Trophoblast cell (in vitro differentiated cells and primary cell): ENCODE data around the gene CARD10.
A peak's percentile ranks its signal among the peaks of the same experiment; 100 is the strongest.

Source experiments
- DNase-seq, 2 donors: peaks; one replicate each; pipeline ENCODE4 v3.0.0-alpha.2; 2016
- H2AFZ ChIP-seq: 2 replicates; pipeline ENCODE4 v1.6.1; 2013; ENCODE audit warnings: low read length, moderate library complexity, mild to moderate bottlenecking; ENCODE audit not compliant: insufficient read depth, poor library complexity
- H2AK5ac ChIP-seq: 2 replicates; pipeline ENCODE4 v1.6.1; 2013; ENCODE audit warnings: mild to moderate bottlenecking, low read length
- H2BK120ac ChIP-seq: 2 replicates; pipeline ENCODE4 v1.6.1; 2013; ENCODE audit warnings: low read length, mild to moderate bottlenecking, moderate library complexity; ENCODE audit not compliant: insufficient read depth, poor library complexity
- H2BK12ac ChIP-seq: 2 replicates; pipeline ENCODE4 v1.6.1; 2013; ENCODE audit warnings: mild to moderate bottlenecking, low read length, moderate library complexity
- H2BK5ac ChIP-seq: 2 replicates; pipeline ENCODE4 v1.6.1; 2013; ENCODE audit warnings: low read length, low read depth, moderate library complexity, mild to moderate bottlenecking; ENCODE audit not compliant: poor library complexity
- H3K14ac ChIP-seq: 2 replicates; pipeline ENCODE4 v1.6.1; 2013; ENCODE audit warnings: mild to moderate bottlenecking, low read length
- H3K18ac ChIP-seq: 2 replicates; pipeline ENCODE4 v1.6.1; 2013; ENCODE audit warnings: mild to moderate bottlenecking, low read length
- H3K23ac ChIP-seq: 2 replicates; pipeline ENCODE4 v1.6.1; 2013; ENCODE audit warnings: low read length
- H3K27ac ChIP-seq: 2 replicates; pipeline ENCODE4 v1.5.1; 2013; ENCODE audit warnings: low read depth, mild to moderate bottlenecking, inconsistent platforms, low read length, moderate library complexity
- H3K27me3 ChIP-seq: 2 replicates; pipeline ENCODE4 v1.6.1; 2013; ENCODE audit warnings: inconsistent platforms, mild to moderate bottlenecking, low read length, moderate library complexity; ENCODE audit not compliant: insufficient read depth
- H3K36me3 ChIP-seq, 2 experiments: 1 replicate in 1 of 2; 2 replicates in 1 of 2; pipeline ENCODE4 v1.6.1; 2013; ENCODE audit warnings: low read length in 2 of 2, mild to moderate bottlenecking in 2 of 2, moderate library complexity in 1 of 2; ENCODE audit not compliant: insufficient read depth in 2 of 2, control insufficient read depth in 1 of 2
- H3K4ac ChIP-seq: 2 replicates; pipeline ENCODE4 v1.6.1; 2013; ENCODE audit warnings: low read depth, mild to moderate bottlenecking, low read length, moderate library complexity
- H3K4me1 ChIP-seq, 2 experiments: 1 replicate in 1 of 2; 2 replicates in 1 of 2; pipeline ENCODE4 v1.6.1; 2013; ENCODE audit warnings: low read length in 2 of 2, mild to moderate bottlenecking in 2 of 2, moderate library complexity in 1 of 2; ENCODE audit not compliant: insufficient read depth in 2 of 2, control insufficient read depth in 1 of 2
- H3K4me2 ChIP-seq: 2 replicates; pipeline ENCODE4 v1.6.1; 2013; ENCODE audit warnings: inconsistent platforms, mild to moderate bottlenecking, low read length, moderate library complexity
- H3K4me3 ChIP-seq: 2 replicates; pipeline ENCODE4 v1.5.1; 2013; ENCODE audit warnings: mild to moderate bottlenecking, low read depth, low read length, inconsistent platforms
- H3K79me1 ChIP-seq: one replicate; pipeline ENCODE4 v1.6.1; 2013; ENCODE audit warnings: low read length
- H3K79me2 ChIP-seq: 2 replicates; pipeline ENCODE4 v1.6.1; 2013; ENCODE audit warnings: low read length, mild to moderate bottlenecking; ENCODE audit not compliant: control insufficient read depth, insufficient read depth, poor library complexity
- H3K9ac ChIP-seq: 2 replicates; pipeline ENCODE4 v1.6.1; 2013; ENCODE audit warnings: mild to moderate bottlenecking, low read length
- H3K9me3 ChIP-seq: 2 replicates; pipeline ENCODE4 v1.6.1; 2013; ENCODE audit warnings: low read depth, mild to moderate bottlenecking, control low read depth, inconsistent platforms, low read length; ENCODE audit not compliant: insufficient read depth
- H4K12ac ChIP-seq: 2 replicates; pipeline ENCODE4 v1.6.1; 2013; ENCODE audit warnings: low read depth, mild to moderate bottlenecking, low read length, moderate library complexity
- H4K8ac ChIP-seq: 2 replicates; pipeline ENCODE4 v1.6.1; 2013; ENCODE audit warnings: low read depth, mild to moderate bottlenecking, low read length, moderate library complexity
- H4K91ac ChIP-seq: one replicate; pipeline ENCODE4 v1.6.1; 2013; ENCODE audit warnings: low read depth, mild to moderate bottlenecking, low read length, moderate library complexity
- WGBS: extraction: QIAGEN DNeasy Blood & Tissue Kit; methylation state at CpG from one replicate; pipeline ENCODE4 v1.1.7; 2013; ENCODE audit warnings: missing lambda C conversion rate; ENCODE audit not compliant: insufficient read length, insufficient coverage; ENCODE audit errors: extremely low coverage; 5-methylcytosine and 5-hydroxymethylcytosine counted together

Gene CARD10

DNA sequence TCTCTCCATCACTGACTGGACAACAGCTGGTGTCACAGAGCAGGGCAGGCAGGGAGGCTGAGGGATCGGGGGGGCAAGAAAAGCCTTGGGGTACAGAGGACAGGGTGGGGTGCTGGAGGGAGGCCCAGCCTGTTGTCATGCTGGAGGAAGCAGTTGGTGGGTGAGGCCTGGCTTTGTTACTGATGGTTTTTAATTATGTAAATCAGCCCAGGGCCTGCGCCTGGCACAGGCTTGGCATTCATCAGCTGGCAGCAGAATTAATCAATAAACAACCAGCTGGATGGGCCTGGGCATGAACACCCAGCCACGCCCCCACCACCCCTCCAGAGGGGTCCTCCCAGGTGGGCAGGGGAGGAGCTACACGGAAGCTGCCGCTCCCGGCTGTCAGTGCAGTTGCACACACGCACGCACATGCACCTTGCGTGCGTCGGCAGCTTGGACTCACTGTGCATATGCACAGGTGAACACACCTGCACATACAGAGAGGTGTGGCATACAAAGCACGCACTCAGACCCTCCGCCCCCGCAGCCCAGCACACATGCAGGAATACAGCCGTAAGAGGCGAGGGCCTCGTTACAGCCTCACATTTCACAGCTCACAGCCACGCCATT is 70.6 kb downstream of the CARD10 start:
- DNase-seq, result no peak
- Histone ChIP-seq H2AK5ac (no peak overlapping the region), H3K36me3 (no peaks in the 10 kb centered on the region), H4K12ac (no peak overlapping the region), H3K14ac (no peak overlapping the region), H3K27ac (no peak overlapping the region), H2AFZ (no peak overlapping the region), H2BK5ac (no peak overlapping the region), H3K18ac (no peak overlapping the region), H2BK120ac (no peak overlapping the region), H2BK12ac (no peak overlapping the region), H3K79me1 (no peaks in the 10 kb centered on the region), H3K79me2 (no peaks in the 10 kb centered on the region), H4K91ac (no peak overlapping the region), H3K9ac (no peak overlapping the region), H3K4ac (no peak overlapping the region), H3K4me3 (no peak overlapping the region), H3K23ac (no peak overlapping the region), H3K4me2 (no peak overlapping the region), H3K27me3 (no peaks in the 10 kb centered on the region), H4K8ac (no peak overlapping the region), H3K9me3 (no peaks in the 10 kb centered on the region), H3K4me1 (no peaks in the 10 kb centered on the region)
- WGBS, result no CpG with 5 or more reads among the region's 18 CpGs

GRCh38 chr22:37445501-37445900 is 73.7 kb downstream of the CARD10 start:
- Histone ChIP-seq H3K9ac (no peak overlapping the region), H4K8ac (no peak overlapping the region), H3K27me3 (no peaks in the 10 kb centered on the region), H3K79me2 (no peaks in the 10 kb centered on the region), H2BK120ac (no peak overlapping the region), H3K4me2 (no peak overlapping the region), H3K9me3 (peaks cover 4% of the 10 kb centered on the region), H4K12ac (no peak overlapping the region), H2AFZ (no peak overlapping the region), H3K23ac (no peak overlapping the region), H3K4me1 (no peaks in the 10 kb centered on the region), H2AK5ac (no peak overlapping the region), H4K91ac (no peak overlapping the region), H2BK12ac (no peak overlapping the region), H3K27ac (no peak overlapping the region), H3K36me3 (no peaks in the 10 kb centered on the region), H3K14ac (no peak overlapping the region), H3K4ac (no peak overlapping the region), H2BK5ac (no peak overlapping the region), H3K4me3 (no peak overlapping the region), H3K79me1 (no peaks in the 10 kb centered on the region), H3K18ac (no peak overlapping the region)
- no peak for DNase-seq
- WGBS, result 100% methylated on average over 2 of the region's 9 CpGs

DNA sequence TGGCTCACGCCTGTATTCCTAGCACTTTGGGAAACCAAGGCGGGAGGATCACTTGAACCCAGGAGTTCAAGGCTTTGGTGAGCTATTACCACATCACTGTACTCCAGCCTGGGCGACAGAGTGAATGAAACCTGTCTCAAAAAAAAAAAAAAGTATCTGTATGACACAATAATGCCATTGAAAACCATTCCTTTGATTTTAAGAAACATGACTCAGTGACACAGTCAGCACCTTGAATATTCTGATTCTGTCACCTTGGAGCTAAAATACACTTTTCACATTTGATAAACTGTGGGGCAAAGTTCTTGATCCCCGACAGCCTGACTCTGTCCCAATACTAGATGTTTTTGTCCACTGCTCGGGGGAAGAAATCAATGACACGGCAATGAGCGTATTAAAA is 75.2 kb downstream of the CARD10 start:
- H3K9me3 ChIP-seq, result peaks cover 4% of the 10 kb centered on the region
- no peaks in the 10 kb centered on the region for H3K79me2 ChIP-seq
- no peak overlapping the region for H3K27ac ChIP-seq
- H3K4me2 ChIP-seq, result no peak overlapping the region
- H3K36me3 ChIP-seq, result no peaks in the 10 kb centered on the region
- H2AK5ac ChIP-seq, result no peak overlapping the region
- H4K8ac ChIP-seq, result no peak overlapping the region
- H3K14ac ChIP-seq, result no peak overlapping the region
- WGBS, result no CpG with 5 or more reads among the region's 7 CpGs
- H4K12ac ChIP-seq, result no peak overlapping the region
- no peak overlapping the region for H2BK12ac ChIP-seq
- no peaks in the 10 kb centered on the region for H3K4me1 ChIP-seq
- H2BK120ac ChIP-seq, result no peak overlapping the region
- H2BK5ac ChIP-seq, result no peak overlapping the region
- no peak overlapping the region for H3K4ac ChIP-seq
- H3K4me3 ChIP-seq, result no peak overlapping the region
- no peak overlapping the region for H2AFZ ChIP-seq
- no peak for DNase-seq
- no peaks in the 10 kb centered on the region for H3K79me1 ChIP-seq
- no peak overlapping the region for H3K18ac ChIP-seq
- no peak overlapping the region for H3K23ac ChIP-seq
- H3K9ac ChIP-seq, result no peak overlapping the region
- no peaks in the 10 kb centered on the region for H3K27me3 ChIP-seq
- H4K91ac ChIP-seq, result no peak overlapping the region

DNA sequence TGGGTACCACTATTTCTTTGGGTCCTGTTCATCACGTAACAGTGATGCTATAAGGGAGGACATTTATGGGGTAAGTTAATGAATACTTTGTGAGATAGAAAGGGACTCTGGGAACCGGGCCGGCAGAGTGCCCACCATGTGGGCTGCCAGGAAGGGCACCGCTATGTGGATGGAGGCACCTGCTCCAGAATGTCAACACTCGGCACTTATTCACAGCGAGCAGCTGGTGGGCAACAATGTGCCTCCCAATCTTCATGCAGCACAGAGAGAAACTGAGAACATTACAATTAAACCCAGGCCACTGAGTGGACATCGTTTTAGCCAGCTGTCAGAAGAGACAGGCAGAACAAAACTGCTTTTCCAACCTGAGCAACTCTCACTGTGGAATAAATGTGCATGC is 76.1 kb downstream of the CARD10 start:
- H3K27me3 ChIP-seq, result no peaks in the 10 kb centered on the region
- H4K12ac ChIP-seq, result no peak overlapping the region
- H3K4me1 ChIP-seq, result no peaks in the 10 kb centered on the region
- H3K4me3 ChIP-seq, result no peak overlapping the region
- WGBS, result no CpG with 5 or more reads among the region's 7 CpGs
- H3K79me2 ChIP-seq, result no peaks in the 10 kb centered on the region
- no peak overlapping the region for H2BK120ac ChIP-seq
- H2AFZ ChIP-seq, result no peak overlapping the region
- H3K9me3 ChIP-seq, result peaks cover 4% of the 10 kb centered on the region
- H3K14ac ChIP-seq, result no peak overlapping the region
- H2BK12ac ChIP-seq, result no peak overlapping the region
- no peak overlapping the region for H3K23ac ChIP-seq
- no peak for DNase-seq
- no peak overlapping the region for H3K4me2 ChIP-seq
- H4K8ac ChIP-seq, result no peak overlapping the region
- no peak overlapping the region for H3K4ac ChIP-seq
- peak overlapping the region; percentile 50 for H3K9ac ChIP-seq
- no peak overlapping the region for H2AK5ac ChIP-seq
- no peaks in the 10 kb centered on the region for H3K36me3 ChIP-seq
- H3K27ac ChIP-seq, result no peak overlapping the region
- no peak overlapping the region for H4K91ac ChIP-seq
- H3K79me1 ChIP-seq, result no peaks in the 10 kb centered on the region
- H3K18ac ChIP-seq, result no peak overlapping the region
- no peak overlapping the region for H2BK5ac ChIP-seq
